IMR-90 (cell line): ENCODE data around the gene C3orf52.

Experiments
- CTCF ChIP-seq: conservative IDR thresholded peaks from 2 replicates; pipeline ENCODE4 v1.5.1; 2012; ENCODE audit warnings: mild to moderate bottlenecking, low read depth, low read length, improper control_type of control experiment
- MAZ ChIP-seq: IDR thresholded peaks from 2 replicates; pipeline ENCODE4 v1.6.1; 2012; ENCODE audit warnings: low read depth, mild to moderate bottlenecking, low read length, improper control_type of control experiment, moderate library complexity, borderline replicate concordance
- RAD21 ChIP-seq: IDR thresholded peaks from 2 replicates; pipeline ENCODE4 v1.6.1; 2012; ENCODE audit warnings: low read length, improper control_type of control experiment

GRCh38 chr3:112123548-112123947, 37.4 kb downstream of the C3orf52 start:
- TF ChIP-seq MAZ (no peak), CTCF (no peak), RAD21 (no peak)
